K562 (cell line): ENCODE data around the gene FAM83G. TPM values are rescaled to one million over a fixed set of nuclear protein-coding genes. Genes with fewer than 3 reads are reported as not detected.

Experiments used
- ATAC-seq: fragments of 200-7000 bp; cut with Tn5 transposase; 3 replicates; pipeline ENCODE4 v1.9.1; 2020; ENCODE audit warnings: moderate library complexity
- BruUV-seq: library from RNA; stranded (reverse); fragments of 400-500 nt; replicated peaks from 2 replicates; lab custom pipeline; 2021; lab: Mats Ljungman, UMichigan
- CTCF ChIA-PET: fragments of 300-600 bp; formaldehyde crosslinking; extraction: SDS; loops from one replicate; lab custom pipeline; 2021; ENCODE audit warnings: low intra/inter-chr PET ratio; lab: Yijun Ruan, JAX
- POLR2A ChIA-PET: fragments of 300-600, 350-650 bp; sonication (Branson Sonifier 250); formaldehyde crosslinking; extraction: SDS; loops from one replicate; lab custom pipeline; 2021; ENCODE audit warnings: antibody characterized with exemption, inconsistent platforms; lab: Yijun Ruan, JAX
- DNase-seq, 4 experiments: peaks; one replicate each; pipeline versions ENCODE4 v3.0.0 to v3.0.0-alpha.2; 2011 to 2018; ENCODE audit warnings: low spot score in 3 of 4, mixed read lengths in 3 of 4; ENCODE audit errors: extremely low read depth in 1 of 4
- FAIRE-seq: peaks from 2 replicates; lab custom pipeline; 2011; peaks lifted over from hg19 to GRCh38; lab: Jason Lieb, UNC
- H2AFZ ChIP-seq: 2 replicates; pipeline ENCODE4 v1.6.0; 2011; ENCODE audit warnings: low read depth, low read length, control low read depth, inconsistent platforms
- H3K27ac ChIP-seq: fragments of 200-600 bp; 3 replicates; pipeline ENCODE4 v1.8.0; 2011; ENCODE audit warnings: low read depth, mild to moderate bottlenecking, control low read depth, inconsistent platforms, low read length, moderate library complexity, mixed read lengths; ENCODE audit errors: extremely low read depth
- H3K27me3 ChIP-seq, 2 experiments: fragments of 300-600 bp in 1 of 2; 2 replicates in 1 of 2; 3 replicates in 1 of 2; pipeline versions ENCODE4 v1.6.0 to v1.8.0; 2011; ENCODE audit warnings: inconsistent platforms in 2 of 2, low read length in 2 of 2, mild to moderate bottlenecking in 1 of 2, mixed read lengths in 1 of 2, moderate library complexity in 1 of 2; ENCODE audit not compliant: control insufficient read depth in 2 of 2, insufficient read depth in 2 of 2
- H3K36me3 ChIP-seq: fragments of 300-600 bp; 3 replicates; pipeline ENCODE4 v1.8.0; 2011; ENCODE audit warnings: mild to moderate bottlenecking, low read length, inconsistent platforms; ENCODE audit not compliant: control insufficient read depth, insufficient read depth
- H3K4me1 ChIP-seq, 2 experiments: fragments of 200-600 bp in 1 of 2; replicated peaks in 1 of 2; 2 replicates in 1 of 2; 3 replicates in 1 of 2; pipeline versions ENCODE4 v1.5.1 to v1.8.0; 2011; ENCODE audit warnings: inconsistent platforms in 2 of 2, low read length in 2 of 2, mild to moderate bottlenecking in 1 of 2, mixed read lengths in 1 of 2, moderate library complexity in 1 of 2; ENCODE audit not compliant: control insufficient read depth in 2 of 2, insufficient read depth in 2 of 2
- H3K4me2 ChIP-seq: 2 replicates; pipeline ENCODE4 v1.6.1; 2011; ENCODE audit warnings: low read length, control low read depth, inconsistent platforms, mixed read lengths; ENCODE audit not compliant: insufficient read depth
- H3K4me3 ChIP-seq: fragments of 200-600 bp; sonication (generic), shearing (Covaris generic); 2 replicates; pipeline ENCODE4 v1.5.1; 2016; ENCODE audit warnings: control low read depth, inconsistent platforms
- H3K79me2 ChIP-seq: fragments of 200-600 bp; 3 replicates; pipeline ENCODE4 v1.8.0; 2011; ENCODE audit warnings: low read length, inconsistent platforms; ENCODE audit not compliant: control insufficient read depth, insufficient read depth
- H3K9ac ChIP-seq, 2 experiments: 2 replicates each; pipeline versions ENCODE4 v1.6.0 to v1.6.1; 2011; ENCODE audit warnings: low read depth in 2 of 2, low read length in 2 of 2, control low read depth in 1 of 2, inconsistent platforms in 1 of 2, mild to moderate bottlenecking in 1 of 2, mixed read lengths in 1 of 2; ENCODE audit not compliant: insufficient read depth in 1 of 2
- H3K9me1 ChIP-seq: one replicate; pipeline ENCODE4 v1.6.0; 2011; ENCODE audit warnings: inconsistent platforms, mild to moderate bottlenecking, low read length, moderate library complexity; ENCODE audit not compliant: control insufficient read depth, insufficient read depth
- H3K9me3 ChIP-seq: replicated peaks from 2 replicates; pipeline ENCODE4 v1.5.1; 2011; ENCODE audit warnings: low read depth, low read length, inconsistent platforms; ENCODE audit not compliant: control insufficient read depth, insufficient read depth
- H4K20me1 ChIP-seq: replicated peaks from 2 replicates; pipeline ENCODE4 v1.6.1; 2011; ENCODE audit warnings: low read length, inconsistent platforms, mixed read lengths; ENCODE audit not compliant: control insufficient read depth, insufficient read depth
- BACH1 ChIP-seq: fragments of 200-800 bp; sonication (Bioruptor generic); IDR thresholded peaks from 2 replicates; pipeline ENCODE4 v1.6.1; 2016; ENCODE audit warnings: missing genetic modification characterization, missing compliant biosample characterization
- HMG20B ChIP-seq: fragments of 250-450 bp; sonication (Bioruptor Pico); IDR thresholded peaks from 2 replicates; pipeline ENCODE4 v1.5.0; 2021; ENCODE audit warnings: mild to moderate bottlenecking
- MCM7 ChIP-seq, 2 experiments: fragments of 450-650 bp; IDR thresholded peaks; 2 replicates each; pipeline ENCODE4 v1.6.1; 2016 to 2018
- RFX5 ChIP-seq: IDR thresholded peaks from 2 replicates; pipeline ENCODE4 v1.6.1; 2011; ENCODE audit warnings: low read depth, mild to moderate bottlenecking, improper control_type of control experiment, low read length
- TBP ChIP-seq: optimal IDR thresholded peaks from 2 replicates; pipeline ENCODE3; 2011; ENCODE audit warnings: low read depth, low read length, improper control_type of control experiment
- TCFL5 ChIP-seq: fragments of 250-450 bp; sonication (Bioruptor Pico); conservative IDR thresholded peaks from 2 replicates; pipeline ENCODE4 v1.6.1; 2021; ENCODE audit warnings: mild to moderate bottlenecking, moderate library complexity, matching md5 sums
- ZNF3 ChIP-seq: fragments of 250-450 bp; sonication (Bioruptor Pico); IDR thresholded peaks from 2 replicates; pipeline ENCODE4 v1.5.0; 2021; ENCODE audit warnings: mild to moderate bottlenecking, moderate library complexity
- WGBS: fragments of 100-300 bp; shearing (Covaris generic); methylation state at CpG from one replicate; pipeline ENCODE4 v1.1.6; 2016; ENCODE audit warnings: low coverage, mixed read lengths; ENCODE audit not compliant: insufficient coverage; ENCODE audit errors: missing lambda C conversion rate; 5-methylcytosine and 5-hydroxymethylcytosine counted together
- in situ Hi-C: fragments of 300-500 bp; cut with MboI; formaldehyde crosslinking; loops from 4 replicates; pipeline ENCODE4 v1.15.0; 2018; ENCODE audit warnings: inconsistent platforms, mixed read lengths
- intact Hi-C: fragments of 100-400 bp; cut with micrococcal nuclease; formaldehyde crosslinking; loops from 2 replicates; pipeline ENCODE4 v1.14.2; 2022
- polyA plus RNA-seq, 8 experiments: library from polyadenylated mRNA; depleted of rRNA in 4 of 8; stranded (reverse) in 5 of 8; unstranded in 3 of 8; fragments of >200 nt; fragmentation: Nextera tagmentation in 2 of 8; fragmentation: Illumina TruSeq in 1 of 8; extraction: Ambion mirVana in 2 of 8; extraction: Trizol in 1 of 8; gene quantifications; 2 replicates each; pipeline versions ENCODE4 v1.2.1 to v1.2.3, GENCODE V29; 2011 to 2014; ENCODE audit warnings: inconsistent platforms in 1 of 8, missing spikeins in 1 of 8
- total RNA-seq, 7 experiments: library from RNA; depleted of rRNA in 6 of 7; stranded (reverse); fragments of >200 nt in 6 of 7; fragmentation: Illumina TruSeq in 2 of 7; extraction: Trizol in 2 of 7; gene quantifications; 2 replicates each; pipeline versions ENCODE4 v1.2.1 to v1.2.3, GENCODE V29; 2011 to 2021; ENCODE audit warnings: low replicate concordance in 1 of 7
- TF ChIP-seq, protein P1 (sequence below): sonication (generic); formaldehyde crosslinking; IDR thresholded peaks from 2 replicates; pipeline ENCODE4 v1.5.0; 2020; ENCODE audit warnings: missing genetic modification reagents

FAM83G gene
- total and polyA plus RNA-seq, 9 of the 15 experiments (the other 6 are each of a cell fraction or from before 2014, with no cell fraction given), result 0.04 to 10.3 (median 4.5) TPM; not detected in 1

DNA sequence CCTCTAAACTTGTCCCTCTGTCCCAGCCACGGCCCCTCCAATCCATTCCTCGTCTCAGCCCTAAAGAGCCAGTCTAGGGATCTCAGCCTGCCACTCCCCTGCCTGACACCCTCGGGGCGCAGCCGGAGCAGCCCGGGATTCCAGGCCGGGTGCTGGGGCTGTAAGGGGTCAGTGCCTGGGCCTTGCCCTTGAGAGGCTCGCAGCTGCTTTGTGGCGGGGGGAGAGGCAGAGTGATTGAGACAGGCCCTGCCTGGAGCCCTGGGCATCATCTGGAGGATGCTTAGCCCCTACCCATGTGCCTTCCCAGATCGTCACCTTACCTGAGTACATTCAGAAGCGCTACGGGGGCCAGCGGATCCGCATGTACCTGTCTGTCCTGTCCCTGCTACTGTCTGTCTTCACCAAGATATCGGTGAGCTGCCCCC is 44.3 kb downstream of the FAM83G start:
- Histone ChIP-seq H3K36me3 (no peaks in the 10 kb centered on the region), H3K9me3 (no peaks in the 10 kb centered on the region), H3K27ac (no peak overlapping the region), H3K9me1 (no peaks in the 10 kb centered on the region), H3K4me1 (peaks cover 0 to 28% of the 10 kb centered on the region in 2 experiments; a peak in 2 of 5 replicates), H3K27me3 (no peaks in the 10 kb centered on the region), H3K4me2 (no peak overlapping the region), H2AFZ (no peak overlapping the region), H3K9ac (no peak overlapping the region; a peak in 1 of 4 replicates), H3K79me2 (no peaks in the 10 kb centered on the region), H4K20me1 (no peaks in the 10 kb centered on the region), H3K4me3 (no peak overlapping the region)
- in situ Hi-C loops, result no loop called here
- DNase-seq (no peak), FAIRE-seq (no peak), ATAC-seq (no peak)
- intact Hi-C loops, result no loop called here
- no peak for TF ChIP-seq MCM7 (IDR thresholded peaks at IDR 0.05)
- TF ChIP-seq ZNF3, result no peak
- TF ChIP-seq RFX5, result no peak
- TF ChIP-seq TBP, result no peak
- no peak for TF ChIP-seq HMG20B
- TF ChIP-seq, protein P1, sequence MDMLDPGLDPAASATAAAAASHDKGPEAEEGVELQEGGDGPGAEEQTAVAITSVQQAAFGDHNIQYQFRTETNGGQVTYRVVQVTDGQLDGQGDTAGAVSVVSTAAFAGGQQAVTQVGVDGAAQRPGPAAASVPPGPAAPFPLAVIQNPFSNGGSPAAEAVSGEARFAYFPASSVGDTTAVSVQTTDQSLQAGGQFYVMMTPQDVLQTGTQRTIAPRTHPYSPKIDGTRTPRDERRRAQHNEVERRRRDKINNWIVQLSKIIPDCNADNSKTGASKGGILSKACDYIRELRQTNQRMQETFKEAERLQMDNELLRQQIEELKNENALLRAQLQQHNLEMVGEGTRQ (CRISPR knock-in tag), result no peak
- 58% methylated on average over 7 of the region's 15 CpGs for WGBS
- BruUV-seq, result no TSS peak
- ChIA-PET CTCF (no interaction called here), POLR2A (no interaction called here)

DNA sequence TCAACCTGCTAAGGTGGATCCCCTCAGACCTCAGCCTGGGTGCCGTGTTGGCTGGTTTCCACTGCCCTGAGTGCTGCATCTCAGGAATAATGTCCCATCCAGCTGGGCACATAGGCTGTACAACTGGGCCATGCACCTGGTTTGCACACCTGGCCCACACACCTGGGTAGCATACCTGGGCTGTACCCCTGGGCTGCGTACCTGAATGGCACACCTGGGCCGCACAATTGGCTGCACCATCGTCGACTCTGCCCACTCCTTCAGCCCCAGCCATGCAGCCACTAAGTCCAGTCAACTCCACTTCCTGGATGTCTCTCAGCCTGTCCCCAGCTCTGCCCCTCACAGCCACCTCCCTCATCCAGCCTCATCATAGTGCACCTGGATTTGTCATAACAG is 44.7 kb downstream of the FAM83G start:
- Histone ChIP-seq H3K9ac (no peak overlapping the region), H3K79me2 (no peaks in the 10 kb centered on the region), H3K9me3 (no peaks in the 10 kb centered on the region), H3K27me3 (no peaks in the 10 kb centered on the region), H3K4me3 (no peak overlapping the region), H3K27ac (no peak overlapping the region), H3K36me3 (no peaks in the 10 kb centered on the region), H2AFZ (no peak overlapping the region), H3K4me1 (peaks cover 0 to 28% of the 10 kb centered on the region in 2 experiments; a peak in 2 of 5 replicates), H3K9me1 (no peaks in the 10 kb centered on the region), H4K20me1 (no peaks in the 10 kb centered on the region), H3K4me2 (no peak overlapping the region)
- in situ Hi-C loops (loop anchor here (10.0 kb wide), 1 partner anchor 185 kb away; no protein-coding TSS in a partner anchor), intact Hi-C loops (loop anchor here (10.0 kb wide), 1 partner anchor 145 kb away; no protein-coding TSS in a partner anchor)
- no TSS peak for BruUV-seq
- CTCF ChIA-PET, result no interaction called here
- WGBS, result 78% methylated on average over 1 of the region's 5 CpGs
- ATAC-seq, result no peak
- FAIRE-seq, result no peak
- no peak for DNase-seq
- POLR2A ChIA-PET, result no interaction called here
- TF ChIP-seq TCFL5 (CRISPR knock-in tag), result no peak
- TF ChIP-seq BACH1 (tag), result no peak
